Effector memory CD4-positive, alpha-beta T cell (primary cell): ENCODE measurements around the gene PAM.
"Not testable (repeated sequence)": the region's sequence is repeated elsewhere in the genome, so short reads cannot be mapped to it uniquely, and the experiment has no call there.

Experiments used
- DNase-seq, 3 donors: peaks; one replicate each; pipeline ENCODE4 v3.0.0-alpha.2; 2020
- H3K27ac ChIP-seq: 2 replicates; pipeline ENCODE4 v1.7.0; 2013; ENCODE audit warnings: mild to moderate bottlenecking, low read length, moderate library complexity; ENCODE audit not compliant: insufficient read depth, poor library complexity, severe bottlenecking
- H3K27me3 ChIP-seq: replicated peaks from 2 replicates; pipeline ENCODE4 v1.7.0; 2013; ENCODE audit warnings: mild to moderate bottlenecking, low read length; ENCODE audit not compliant: insufficient read depth, control insufficient read depth, poor library complexity, severe bottlenecking
- H3K36me3 ChIP-seq: 2 replicates; pipeline ENCODE4 v1.7.0; 2013; ENCODE audit warnings: mild to moderate bottlenecking, low read length, moderate library complexity; ENCODE audit not compliant: control insufficient read depth, insufficient read depth
- H3K4me1 ChIP-seq: 2 replicates; pipeline ENCODE4 v1.7.0; 2013; ENCODE audit warnings: low read length, mild to moderate bottlenecking; ENCODE audit not compliant: control insufficient read depth, insufficient read depth, poor library complexity, severe bottlenecking
- H3K4me3 ChIP-seq: 2 replicates; pipeline ENCODE4 v1.7.0; 2013; ENCODE audit warnings: low read length, low read depth, mild to moderate bottlenecking; ENCODE audit not compliant: insufficient read depth, poor library complexity, severe bottlenecking
- H3K9me3 ChIP-seq: 2 replicates; pipeline ENCODE4 v1.7.0; 2013; ENCODE audit warnings: mild to moderate bottlenecking, low read length, moderate library complexity; ENCODE audit not compliant: control insufficient read depth

Gene PAM

GRCh38 chr5:102750151-102750834, 4.8 kb upstream of the PAM start:
- no peak for DNase-seq
- Histone ChIP-seq H3K4me3 (no peak overlapping the region), H3K4me1 (peaks cover 11% of the 10 kb centered on the region), H3K36me3 (no peaks in the 10 kb centered on the region), H3K27ac (no peak overlapping the region), H3K9me3 (no peaks in the 10 kb centered on the region), H3K27me3 (peaks cover 3% of the 10 kb centered on the region)

- not testable (repeated sequence) for DNase-seq, H3K9me3 ChIP-seq, H3K36me3 ChIP-seq, H3K27ac ChIP-seq, H3K4me3 ChIP-seq, H3K27me3 ChIP-seq
- H3K4me1 ChIP-seq: peaks cover 11% of the 10 kb centered on the region
Measured at GRCh38 chr5:102751903-102752376, 3.2 kb upstream of the PAM start.

DNA sequence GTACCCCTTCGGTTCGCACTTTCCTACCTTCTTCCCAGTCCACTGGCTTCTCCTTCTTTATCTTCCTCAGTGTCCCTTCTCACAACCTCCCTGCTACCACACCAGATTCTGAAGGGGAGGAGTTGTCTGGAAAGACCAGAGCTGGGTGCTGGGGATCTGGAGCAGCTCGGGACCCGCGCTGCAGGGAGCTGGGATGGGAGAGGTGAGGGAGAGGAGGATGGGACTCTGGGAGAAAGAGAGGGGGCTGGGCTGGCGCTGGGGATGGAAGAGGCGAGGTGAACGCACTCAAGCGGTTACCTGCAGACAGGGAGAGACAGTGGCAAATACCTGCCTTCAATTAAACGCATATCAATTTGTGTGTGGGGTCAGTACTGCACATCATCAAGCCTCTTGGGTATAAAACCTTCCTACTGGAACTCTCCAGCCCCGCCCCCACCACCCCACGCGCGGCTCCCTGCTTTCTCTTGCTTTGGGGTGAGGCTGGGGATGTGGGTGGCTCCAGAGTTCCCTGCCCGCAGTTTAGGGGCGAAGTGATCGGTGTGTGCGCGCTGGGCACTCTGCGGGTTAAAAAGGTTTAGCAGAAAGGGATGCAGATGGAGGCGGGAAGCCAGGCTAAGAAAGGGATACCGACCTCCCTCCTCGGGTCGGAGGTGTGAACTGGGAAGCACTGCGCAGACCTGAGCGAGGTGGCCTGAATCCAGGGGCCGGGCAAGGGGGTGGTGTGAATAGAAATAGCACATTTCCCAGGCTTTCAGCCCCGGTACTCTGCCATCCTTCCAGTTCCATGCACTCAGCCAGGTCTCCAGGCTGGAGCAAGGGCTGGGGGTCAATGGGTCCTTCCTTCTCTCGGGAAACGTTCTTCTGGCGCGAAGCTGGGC, 977 bp upstream of the PAM start:
- Histone ChIP-seq H3K4me1 (peaks cover 11% of the 10 kb centered on the region), H3K4me3 (peak overlapping the region; percentile 98), H3K36me3 (no peaks in the 10 kb centered on the region), H3K27me3 (peaks cover 3% of the 10 kb centered on the region), H3K27ac (peak overlapping the region; percentile 75), H3K9me3 (no peaks in the 10 kb centered on the region)
- no peak for DNase-seq

GRCh38 chr5:102755686-102756371, 724 bp downstream of the PAM start:
- peaks cover 11% of the 10 kb centered on the region for H3K4me1 ChIP-seq
- DNase-seq: peak; percentile 55 to 64 (median 56)
- H3K4me3 ChIP-seq: peak overlapping the region; percentile 98
- H3K36me3 ChIP-seq: no peaks in the 10 kb centered on the region
- H3K27ac ChIP-seq: peak overlapping the region; percentile 75
- H3K27me3 ChIP-seq: peaks cover 3% of the 10 kb centered on the region
- no peaks in the 10 kb centered on the region for H3K9me3 ChIP-seq

GRCh38 chr5:102758576-102758975, 3.5 kb downstream of the PAM start:
- peaks cover 26% of the 10 kb centered on the region for H3K4me1 ChIP-seq
- no peak overlapping the region for H3K4me3 ChIP-seq

GRCh38 chr5:102759289-102759688, 4.2 kb downstream of the PAM start:
- H3K27ac ChIP-seq: no peak overlapping the region
- H3K27me3 ChIP-seq: no peaks in the 10 kb centered on the region
- DNase-seq: no peak
- peaks cover 20% of the 10 kb centered on the region for H3K4me1 ChIP-seq
- no peaks in the 10 kb centered on the region for H3K9me3 ChIP-seq
- no peak overlapping the region for H3K4me3 ChIP-seq
- H3K36me3 ChIP-seq: no peaks in the 10 kb centered on the region

More at GRCh38 chr5:102758576-102758975, 3.5 kb downstream of the PAM start:
- no peak for DNase-seq
- Histone ChIP-seq H3K9me3 (no peaks in the 10 kb centered on the region), H3K27me3 (no peaks in the 10 kb centered on the region), H3K36me3 (no peaks in the 10 kb centered on the region), H3K27ac (no peak overlapping the region)

GRCh38 chr5:102759700-102760099, 4.6 kb downstream of the PAM start:
- no peak overlapping the region for H3K27ac ChIP-seq
- no peaks in the 10 kb centered on the region for H3K27me3 ChIP-seq
- no peak overlapping the region for H3K4me3 ChIP-seq
- no peak for DNase-seq
- no peaks in the 10 kb centered on the region for H3K9me3 ChIP-seq
- H3K36me3 ChIP-seq: no peaks in the 10 kb centered on the region
- peaks cover 15% of the 10 kb centered on the region for H3K4me1 ChIP-seq

DNA sequence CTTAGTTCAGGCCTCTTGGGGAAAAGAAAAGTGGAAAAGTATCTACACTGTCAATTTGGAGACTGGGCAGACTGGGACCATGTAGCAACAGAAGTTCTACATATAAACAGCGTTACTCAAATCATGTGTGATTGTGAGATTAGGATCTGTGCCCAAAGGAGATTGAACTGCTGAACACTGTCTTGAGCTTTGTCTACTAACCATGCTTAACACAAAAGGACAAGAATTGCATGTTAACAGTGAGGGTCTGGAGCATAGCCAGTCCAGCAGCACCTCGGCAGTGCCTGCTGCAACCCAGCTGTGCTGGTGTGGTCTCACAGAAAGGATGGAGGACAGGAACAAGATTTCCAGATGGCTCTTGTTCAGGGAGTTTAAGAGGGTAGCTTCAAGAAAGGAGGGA, 5.7 kb downstream of the PAM start:
- H3K9me3 ChIP-seq: no peaks in the 10 kb centered on the region
- no peak overlapping the region for H3K27ac ChIP-seq
- peaks cover 15% of the 10 kb centered on the region for H3K4me1 ChIP-seq
- H3K27me3 ChIP-seq: no peaks in the 10 kb centered on the region
- DNase-seq: no peak
- no peaks in the 10 kb centered on the region for H3K36me3 ChIP-seq
- no peak overlapping the region for H3K4me3 ChIP-seq

DNA sequence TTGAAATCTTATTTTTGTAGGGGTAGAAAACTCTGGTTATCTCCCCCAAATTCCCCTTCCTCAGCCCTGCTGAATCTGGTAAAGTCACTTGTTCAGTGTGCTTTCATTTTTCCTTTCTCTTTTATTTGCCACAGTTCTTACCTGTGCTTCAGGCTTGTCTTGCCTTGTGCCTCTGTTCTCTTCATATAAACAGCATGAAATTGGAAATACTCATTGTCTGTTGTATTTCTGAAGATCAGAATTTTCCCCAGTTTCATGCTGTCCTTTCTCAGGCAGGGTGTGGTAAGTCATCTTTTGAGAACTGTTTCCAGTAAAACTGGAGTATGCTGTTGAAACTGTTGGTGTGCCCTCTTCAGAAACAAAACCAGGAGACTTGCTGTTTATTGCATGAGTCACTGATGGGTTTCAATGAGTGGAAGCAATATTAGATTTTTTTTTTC, 7.0 kb downstream of the PAM start:
- H3K27ac ChIP-seq: no peak overlapping the region

More for the DNA sequence above, 7.0 kb downstream of the PAM start:
- Histone ChIP-seq H3K4me1 (peaks cover 15% of the 10 kb centered on the region), H3K4me3 (peak overlapping the region; percentile 22), H3K27me3 (no peaks in the 10 kb centered on the region), H3K9me3 (no peaks in the 10 kb centered on the region), H3K36me3 (no peaks in the 10 kb centered on the region)
- no peak for DNase-seq
